ENCODE measurements around the gene ATP5F1D. TPM values are rescaled to one million over a fixed set of nuclear protein-coding genes. Genes with fewer than 3 reads are reported as not detected.

ATP5F1D gene
- total RNA-seq, 3 donors from 2014 or later, result 47.6 to 64.9 (median 61.3) TPM

GRCh38 chr19:1289686-1290025, 48.1 kb downstream of the ATP5F1D start:
- TF ChIP-seq POLR2AphosphoS5 (IDR thresholded peaks at IDR 0.05), result no peak
- TF ChIP-seq CTCF (IDR thresholded peaks at IDR 0.05), result no peak
- H3K27ac ChIP-seq, result no peak overlapping the region
- intact Hi-C loops (cut with DNase I; ENCODE audit: low total_unique reads), result no loop called here

GRCh38 chr19:1290196-1290702, 48.7 kb downstream of the ATP5F1D start:
- peaks cover 40 to 93% of the 10 kb centered on the region in 2 donors for H3K27me3 ChIP-seq
- no peak for DNase-seq (ENCODE audit: low spot score in 2 of 2)
- no peak for TF ChIP-seq POLR2A (IDR thresholded peaks at IDR 0.05)
- no peak for TF ChIP-seq CTCF (IDR thresholded peaks at IDR 0.05)
- TF ChIP-seq POLR2AphosphoS5 (IDR thresholded peaks at IDR 0.05), result no peak
- peaks cover 0 to 2% of the 10 kb centered on the region in 2 donors for H3K4me1 ChIP-seq
- H3K4me3 ChIP-seq, result no peak overlapping the region
- H3K27ac ChIP-seq, result no peak overlapping the region
- intact Hi-C loops (cut with DNase I; ENCODE audit: low total_unique reads), result no loop called here
- no peaks in the 10 kb centered on the region for H3K9me3 ChIP-seq
- no peaks in the 10 kb centered on the region for H3K36me3 ChIP-seq

More at GRCh38 chr19:1289686-1290025, 48.1 kb downstream of the ATP5F1D start:
- DNase-seq (ENCODE audit: low spot score in 2 of 2), result no peak
- Histone ChIP-seq H3K27me3 (peaks cover 35 to 93% of the 10 kb centered on the region in 2 donors), H3K9me3 (no peaks in the 10 kb centered on the region), H3K4me1 (no peaks in the 10 kb centered on the region), H3K4me3 (no peak overlapping the region), H3K36me3 (no peaks in the 10 kb centered on the region)

- no peaks in the 10 kb centered on the region for H3K9me3 ChIP-seq
- intact Hi-C loops (cut with DNase I; ENCODE audit: low total_unique reads), result no loop called here
- DNase-seq (ENCODE audit: low spot score in 2 of 2), result no peak
- peaks cover 43 to 97% of the 10 kb centered on the region in 2 donors for H3K27me3 ChIP-seq
- no peak overlapping the region for H3K4me3 ChIP-seq
- no peak overlapping the region for H3K27ac ChIP-seq
- TF ChIP-seq POLR2A (IDR thresholded peaks at IDR 0.05), result no peak
- TF ChIP-seq CTCF (IDR thresholded peaks at IDR 0.05), result no peak
- TF ChIP-seq POLR2AphosphoS5 (IDR thresholded peaks at IDR 0.05), result no peak
- no peaks in the 10 kb centered on the region for H3K36me3 ChIP-seq
- H3K4me1 ChIP-seq, result peaks cover 0 to 6% of the 10 kb centered on the region in 2 donors
Measured at GRCh38 chr19:1290703-1291651, 49.4 kb downstream of the ATP5F1D start.

- Histone ChIP-seq H3K4me1 (peaks cover 0 to 6% of the 10 kb centered on the region in 2 donors), H3K27me3 (peaks cover 47 to 96% of the 10 kb centered on the region in 2 donors), H3K4me3 (no peak overlapping the region), H3K36me3 (no peaks in the 10 kb centered on the region), H3K27ac (no peak overlapping the region), H3K9me3 (no peaks in the 10 kb centered on the region)
- TF ChIP-seq CTCF (IDR thresholded peaks at IDR 0.05) (no peak), POLR2AphosphoS5 (IDR thresholded peaks at IDR 0.05) (no peak), POLR2A (IDR thresholded peaks at IDR 0.05) (no peak)
- no peak for DNase-seq (ENCODE audit: low spot score in 2 of 2)
- intact Hi-C loops (cut with DNase I; ENCODE audit: low total_unique reads), result no loop called here
Measured at GRCh38 chr19:1291761-1292418, 50.3 kb downstream of the ATP5F1D start.
